Liver (tissue), 9 donors: Measurements from ENCODE around the gene PPP3CA. TPM values are rescaled to one million over a fixed set of nuclear protein-coding genes. Genes with fewer than 3 reads are reported as not detected.

ENCODE experiments used
- DNase-seq: peaks from one replicate; pipeline ENCODE4 v3.0.0-alpha.2; 2017; ENCODE audit warnings: low spot score
- H3K27ac ChIP-seq, 2 donors: one replicate each; pipeline ENCODE4 v1.7.0; 2013; ENCODE audit warnings: inconsistent platforms in 2 of 2, low read length in 2 of 2, control low read depth in 1 of 2, low read depth in 1 of 2, mild to moderate bottlenecking in 1 of 2
- H3K27me3 ChIP-seq, 4 donors: one replicate each; pipeline versions ENCODE4 v1.6.1 to v1.7.0; 2013; ENCODE audit warnings: low read length in 3 of 4, inconsistent platforms in 1 of 4, mild to moderate bottlenecking in 1 of 4, moderate library complexity in 1 of 4; ENCODE audit not compliant: control insufficient read depth in 4 of 4, insufficient read depth in 4 of 4
- H3K36me3 ChIP-seq, 4 donors: one replicate each; pipeline versions ENCODE4 v1.6.1 to v1.7.0; 2013; ENCODE audit warnings: low read length in 3 of 4, mild to moderate bottlenecking in 3 of 4, low read depth in 1 of 4, moderate library complexity in 1 of 4; ENCODE audit not compliant: control insufficient read depth in 4 of 4, insufficient read depth in 3 of 4
- H3K4me1 ChIP-seq, 4 donors: one replicate each; pipeline versions ENCODE4 v1.6.1 to v1.7.0; 2013; ENCODE audit warnings: low read length in 3 of 4, mild to moderate bottlenecking in 3 of 4, moderate library complexity in 1 of 4; ENCODE audit not compliant: control insufficient read depth in 4 of 4, insufficient read depth in 4 of 4
- H3K4me3 ChIP-seq, 3 donors: one replicate each; pipeline versions ENCODE4 v1.6.1 to v1.7.0; 2013; ENCODE audit warnings: low read length in 3 of 3, control low read depth in 1 of 3, low read depth in 1 of 3, mild to moderate bottlenecking in 1 of 3
- H3K9ac ChIP-seq, 2 donors: one replicate each; pipeline ENCODE4 v1.7.0; 2013; ENCODE audit warnings: low read length in 2 of 2, mild to moderate bottlenecking in 2 of 2, moderate library complexity in 2 of 2, control low read depth in 1 of 2, low read depth in 1 of 2
- H3K9me3 ChIP-seq, 4 donors: one replicate each; pipeline versions ENCODE4 v1.6.1 to v1.7.0; 2013; ENCODE audit warnings: low read length in 3 of 4; ENCODE audit not compliant: control insufficient read depth in 4 of 4
- EGR1 ChIP-seq, 2 donors: IDR thresholded peaks; 2 replicates each; pipeline ENCODE4 v1.6.1; 2016 to 2018; ENCODE audit warnings: antibody characterized with exemption in 2 of 2, low read depth in 2 of 2
- FOXA1 ChIP-seq: IDR thresholded peaks from 2 replicates; pipeline ENCODE4 v1.6.1; 2016; ENCODE audit warnings: antibody characterized with exemption
- FOXA2 ChIP-seq: IDR thresholded peaks from 2 replicates; pipeline ENCODE4 v1.6.1; 2016; ENCODE audit warnings: antibody characterized with exemption
- HNF4A ChIP-seq, 2 donors: conservative IDR thresholded peaks; 2 replicates each; pipeline ENCODE4 v1.6.1; 2016; ENCODE audit warnings: antibody characterized with exemption in 2 of 2, mild to moderate bottlenecking in 2 of 2
- JUND ChIP-seq, 2 donors: IDR thresholded peaks; 2 replicates each; pipeline ENCODE4 v1.6.1; 2016; ENCODE audit warnings: antibody characterized with exemption in 2 of 2
- NR2F2 ChIP-seq: IDR thresholded peaks from 2 replicates; pipeline ENCODE4 v1.6.1; 2016; ENCODE audit warnings: antibody characterized with exemption
- RXRA ChIP-seq, 2 donors: IDR thresholded peaks; 2 replicates each; pipeline ENCODE4 v1.6.1; 2017 to 2018; ENCODE audit warnings: antibody characterized with exemption in 2 of 2, mild to moderate bottlenecking in 1 of 2
- TAF1 ChIP-seq: conservative IDR thresholded peaks from 2 replicates; pipeline ENCODE4 v1.6.1; 2016; ENCODE audit warnings: antibody characterized with exemption, mild to moderate bottlenecking
- WGBS: extraction: QIAGEN DNeasy Blood & Tissue Kit; methylation state at CpG from one replicate; pipeline ENCODE4 v1.1.7; 2013; 5-methylcytosine and 5-hydroxymethylcytosine counted together
- polyA plus RNA-seq, 2 donors: library from polyadenylated mRNA; stranded (reverse) in 1 of 2; unstranded in 1 of 2; fragments of 200-250 nt in 1 of 2; fragments of >200 nt in 1 of 2; fragmentation: Nextera tagmentation in 1 of 2; extraction: Ambion mirVana in 1 of 2; gene quantifications; one replicate each; pipeline versions ENCODE4 v1.2.1 to v1.2.3, GENCODE V29; 2013 to 2015
- total RNA-seq, 2 donors: library from RNA; depleted of rRNA; stranded (reverse); fragments of >200 nt; gene quantifications; one replicate each; pipeline ENCODE4 v1.2.3, GENCODE V29; 2014
- TF ChIP-seq, protein P1 (sequence below): IDR thresholded peaks from 2 replicates; pipeline ENCODE4 v1.6.1; 2016; ENCODE audit warnings: antibody characterized with exemption
- TF ChIP-seq, protein P2 (sequence below): fragments of 150-350 bp; IDR thresholded peaks from 2 replicates; pipeline ENCODE4 v1.5.1; 2017; ENCODE audit warnings: improper control_type of control experiment, low read depth, low read length; ENCODE audit not compliant: missing input control
- TF ChIP-seq, protein P3 (sequence below): IDR thresholded peaks from 2 replicates; pipeline ENCODE4 v1.6.1; 2016; ENCODE audit warnings: antibody characterized with exemption
- TF ChIP-seq, protein P4 (sequence below): IDR thresholded peaks from 2 replicates; pipeline ENCODE4 v1.6.1; 2016; ENCODE audit warnings: antibody characterized with exemption, mild to moderate bottlenecking
- donor health status: healthy.
- donor health status: healthy.
- donor health status: healthy.
- donor health status: healthy.
- donor health status: healthy.

The PPP3CA gene
- total and polyA plus RNA-seq, 4 donors = 3.6 to 18.2 (median 14.2) TPM

DNA sequence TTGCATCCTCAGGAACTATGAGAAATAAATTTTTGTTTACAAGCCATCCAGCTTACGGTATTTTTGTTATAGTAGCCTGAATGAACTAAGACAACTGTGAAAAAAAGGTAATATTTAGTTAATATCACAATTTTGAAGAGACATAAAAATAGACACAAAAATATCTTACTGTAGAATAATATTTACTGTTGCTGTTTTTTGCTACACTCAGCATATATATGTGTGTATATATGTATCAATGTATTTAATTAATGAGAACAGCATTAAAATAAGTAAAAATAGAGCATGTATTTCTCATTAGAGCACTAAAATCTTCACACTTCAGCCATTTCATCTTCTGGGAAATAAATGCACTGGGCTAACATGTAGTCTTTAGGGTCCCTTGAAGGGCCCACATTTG, 24.6 kb downstream of the PPP3CA start:
- H3K27me3 ChIP-seq = no peaks in the 10 kb centered on the region
- no peak overlapping the region for H3K9ac ChIP-seq
- no peaks in the 10 kb centered on the region for H3K36me3 ChIP-seq
- no peak overlapping the region for H3K4me3 ChIP-seq
- H3K27ac ChIP-seq = no peak overlapping the region
- DNase-seq = no peak
- H3K9me3 ChIP-seq = no peaks in the 10 kb centered on the region
- peaks cover 0 to 5% (median 4%) of the 10 kb centered on the region in 4 donors for H3K4me1 ChIP-seq
- TF ChIP-seq JUND (IDR thresholded peaks at IDR 0.05) (no peak), FOXA1 (no peak), RXRA (IDR thresholded peaks at IDR 0.05) (no peak), NR2F2 (no peak), EGR1 (IDR thresholded peaks at IDR 0.05; ENCODE audit: low read depth in 2 of 2) (no peak), TAF1 (no peak)
- TF ChIP-seq, protein P1, sequence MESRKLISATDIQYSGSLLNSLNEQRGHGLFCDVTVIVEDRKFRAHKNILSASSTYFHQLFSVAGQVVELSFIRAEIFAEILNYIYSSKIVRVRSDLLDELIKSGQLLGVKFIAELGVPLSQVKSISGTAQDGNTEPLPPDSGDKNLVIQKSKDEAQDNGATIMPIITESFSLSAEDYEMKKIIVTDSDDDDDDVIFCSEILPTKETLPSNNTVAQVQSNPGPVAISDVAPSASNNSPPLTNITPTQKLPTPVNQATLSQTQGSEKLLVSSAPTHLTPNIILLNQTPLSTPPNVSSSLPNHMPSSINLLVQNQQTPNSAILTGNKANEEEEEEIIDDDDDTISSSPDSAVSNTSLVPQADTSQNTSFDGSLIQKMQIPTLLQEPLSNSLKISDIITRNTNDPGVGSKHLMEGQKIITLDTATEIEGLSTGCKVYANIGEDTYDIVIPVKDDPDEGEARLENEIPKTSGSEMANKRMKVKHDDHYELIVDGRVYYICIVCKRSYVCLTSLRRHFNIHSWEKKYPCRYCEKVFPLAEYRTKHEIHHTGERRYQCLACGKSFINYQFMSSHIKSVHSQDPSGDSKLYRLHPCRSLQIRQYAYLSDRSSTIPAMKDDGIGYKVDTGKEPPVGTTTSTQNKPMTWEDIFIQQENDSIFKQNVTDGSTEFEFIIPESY = no peak
- TF ChIP-seq, protein P2, sequence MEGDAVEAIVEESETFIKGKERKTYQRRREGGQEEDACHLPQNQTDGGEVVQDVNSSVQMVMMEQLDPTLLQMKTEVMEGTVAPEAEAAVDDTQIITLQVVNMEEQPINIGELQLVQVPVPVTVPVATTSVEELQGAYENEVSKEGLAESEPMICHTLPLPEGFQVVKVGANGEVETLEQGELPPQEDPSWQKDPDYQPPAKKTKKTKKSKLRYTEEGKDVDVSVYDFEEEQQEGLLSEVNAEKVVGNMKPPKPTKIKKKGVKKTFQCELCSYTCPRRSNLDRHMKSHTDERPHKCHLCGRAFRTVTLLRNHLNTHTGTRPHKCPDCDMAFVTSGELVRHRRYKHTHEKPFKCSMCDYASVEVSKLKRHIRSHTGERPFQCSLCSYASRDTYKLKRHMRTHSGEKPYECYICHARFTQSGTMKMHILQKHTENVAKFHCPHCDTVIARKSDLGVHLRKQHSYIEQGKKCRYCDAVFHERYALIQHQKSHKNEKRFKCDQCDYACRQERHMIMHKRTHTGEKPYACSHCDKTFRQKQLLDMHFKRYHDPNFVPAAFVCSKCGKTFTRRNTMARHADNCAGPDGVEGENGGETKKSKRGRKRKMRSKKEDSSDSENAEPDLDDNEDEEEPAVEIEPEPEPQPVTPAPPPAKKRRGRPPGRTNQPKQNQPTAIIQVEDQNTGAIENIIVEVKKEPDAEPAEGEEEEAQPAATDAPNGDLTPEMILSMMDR = no peak
- TF ChIP-seq, protein P3, sequence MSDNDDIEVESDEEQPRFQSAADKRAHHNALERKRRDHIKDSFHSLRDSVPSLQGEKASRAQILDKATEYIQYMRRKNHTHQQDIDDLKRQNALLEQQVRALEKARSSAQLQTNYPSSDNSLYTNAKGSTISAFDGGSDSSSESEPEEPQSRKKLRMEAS = no peak
- WGBS = 97% methylated on average over 1 of the region's 1 CpG

DNA sequence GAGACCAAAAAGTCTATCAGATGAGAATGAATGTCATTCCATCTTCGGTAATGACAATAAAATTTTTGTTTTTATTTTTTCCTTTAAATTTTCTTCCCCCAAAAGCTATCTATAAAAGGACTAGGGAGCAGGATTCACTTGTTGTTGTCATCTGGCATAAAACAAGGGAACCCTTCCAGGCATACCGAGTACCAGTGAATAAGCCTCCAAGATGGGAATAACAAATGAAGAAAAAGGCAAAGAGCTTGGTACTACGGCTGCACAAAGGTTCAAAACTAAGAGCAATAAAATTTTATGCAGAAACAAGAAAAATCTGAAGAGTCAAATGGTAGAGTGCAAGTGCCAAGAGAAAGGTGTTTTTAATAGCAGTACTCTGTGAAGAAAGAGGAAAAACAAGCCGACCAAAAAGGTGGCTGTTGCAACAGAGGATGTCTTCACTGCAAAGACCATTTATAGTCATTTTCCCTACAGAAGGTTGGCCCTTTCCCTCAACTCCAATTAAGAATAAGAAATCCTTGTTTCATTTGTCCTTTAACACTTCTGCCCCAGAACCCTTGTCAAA, 25.8 kb downstream of the PPP3CA start:
- no peak for DNase-seq
- H3K9ac ChIP-seq = no peak overlapping the region
- H3K9me3 ChIP-seq = no peaks in the 10 kb centered on the region
- no peak overlapping the region for H3K27ac ChIP-seq
- TF ChIP-seq EGR1 (IDR thresholded peaks at IDR 0.05; ENCODE audit: low read depth in 2 of 2) (no peak), RXRA (IDR thresholded peaks at IDR 0.05) (no peak), FOXA2 (no peak), HNF4A (conservative IDR thresholded peaks at IDR 0.05) (no peak), NR2F2 (no peak)
- TF ChIP-seq, protein P4, sequence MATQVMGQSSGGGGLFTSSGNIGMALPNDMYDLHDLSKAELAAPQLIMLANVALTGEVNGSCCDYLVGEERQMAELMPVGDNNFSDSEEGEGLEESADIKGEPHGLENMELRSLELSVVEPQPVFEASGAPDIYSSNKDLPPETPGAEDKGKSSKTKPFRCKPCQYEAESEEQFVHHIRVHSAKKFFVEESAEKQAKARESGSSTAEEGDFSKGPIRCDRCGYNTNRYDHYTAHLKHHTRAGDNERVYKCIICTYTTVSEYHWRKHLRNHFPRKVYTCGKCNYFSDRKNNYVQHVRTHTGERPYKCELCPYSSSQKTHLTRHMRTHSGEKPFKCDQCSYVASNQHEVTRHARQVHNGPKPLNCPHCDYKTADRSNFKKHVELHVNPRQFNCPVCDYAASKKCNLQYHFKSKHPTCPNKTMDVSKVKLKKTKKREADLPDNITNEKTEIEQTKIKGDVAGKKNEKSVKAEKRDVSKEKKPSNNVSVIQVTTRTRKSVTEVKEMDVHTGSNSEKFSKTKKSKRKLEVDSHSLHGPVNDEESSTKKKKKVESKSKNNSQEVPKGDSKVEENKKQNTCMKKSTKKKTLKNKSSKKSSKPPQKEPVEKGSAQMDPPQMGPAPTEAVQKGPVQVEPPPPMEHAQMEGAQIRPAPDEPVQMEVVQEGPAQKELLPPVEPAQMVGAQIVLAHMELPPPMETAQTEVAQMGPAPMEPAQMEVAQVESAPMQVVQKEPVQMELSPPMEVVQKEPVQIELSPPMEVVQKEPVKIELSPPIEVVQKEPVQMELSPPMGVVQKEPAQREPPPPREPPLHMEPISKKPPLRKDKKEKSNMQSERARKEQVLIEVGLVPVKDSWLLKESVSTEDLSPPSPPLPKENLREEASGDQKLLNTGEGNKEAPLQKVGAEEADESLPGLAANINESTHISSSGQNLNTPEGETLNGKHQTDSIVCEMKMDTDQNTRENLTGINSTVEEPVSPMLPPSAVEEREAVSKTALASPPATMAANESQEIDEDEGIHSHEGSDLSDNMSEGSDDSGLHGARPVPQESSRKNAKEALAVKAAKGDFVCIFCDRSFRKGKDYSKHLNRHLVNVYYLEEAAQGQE = no peak
- TF ChIP-seq, protein P2 = no peak
- TF ChIP-seq, protein P3 = no peak
- no peaks in the 10 kb centered on the region for H3K27me3 ChIP-seq
- 79% methylated on average over 4 of the region's 4 CpGs for WGBS
- H3K4me1 ChIP-seq = peaks cover 0 to 5% (median 4%) of the 10 kb centered on the region in 4 donors
- no peak overlapping the region for H3K4me3 ChIP-seq
- H3K36me3 ChIP-seq = no peaks in the 10 kb centered on the region
